SJSA1 (cell line): Measurements from ENCODE around the gene DNAH7. TPM values are rescaled to one million over a fixed set of nuclear protein-coding genes. Genes with fewer than 3 reads are reported as not detected.
"Not testable (repeated sequence)": the region's sequence is repeated elsewhere in the genome, so short reads cannot be mapped to it uniquely, and the experiment has no call there.

ENCODE experiments used
- DNase-seq, 2 experiments: peaks; one replicate each; pipeline ENCODE4 v3.0.0-alpha.2; 2015 to 2020; ENCODE audit warnings: low spot score in 2 of 2, low read depth in 1 of 2
- H3K27ac ChIP-seq: fragments of 250-450 bp; sonication (Bioruptor Pico); 2 replicates; pipeline ENCODE4 v1.5.1; 2020; ENCODE audit warnings: mild to moderate bottlenecking, moderate library complexity
- H3K27me3 ChIP-seq: fragments of 250-450 bp; sonication (Bioruptor Pico); replicated peaks from 2 replicates; pipeline ENCODE4 v1.5.1; 2020; ENCODE audit warnings: mild to moderate bottlenecking, moderate library complexity
- H3K36me3 ChIP-seq: fragments of 250-450 bp; sonication (Bioruptor Pico); 2 replicates; pipeline ENCODE4 v1.5.1; 2020; ENCODE audit warnings: mild to moderate bottlenecking
- H3K4me1 ChIP-seq: fragments of 250-450 bp; sonication (Bioruptor Pico); replicated peaks from 2 replicates; pipeline ENCODE4 v1.6.1; 2021; ENCODE audit warnings: mild to moderate bottlenecking
- H3K4me3 ChIP-seq: fragments of 250-450 bp; sonication (Bioruptor Pico); 2 replicates; pipeline ENCODE4 v1.5.1; 2020; ENCODE audit warnings: mild to moderate bottlenecking
- H3K9me3 ChIP-seq: fragments of 250-450 bp; sonication (Bioruptor Pico); replicated peaks from 2 replicates; pipeline ENCODE4 v1.5.1; 2020; ENCODE audit warnings: mild to moderate bottlenecking
- total RNA-seq: library from RNA; depleted of rRNA; stranded (reverse); fragments of >200 nt; shearing (Covaris generic); gene quantifications from 2 replicates; pipeline ENCODE4 v1.2.3, GENCODE V29; 2014

Gene DNAH7
- total RNA-seq, 1 experiment from 2014 or later, result under 0.01 TPM

DNA sequence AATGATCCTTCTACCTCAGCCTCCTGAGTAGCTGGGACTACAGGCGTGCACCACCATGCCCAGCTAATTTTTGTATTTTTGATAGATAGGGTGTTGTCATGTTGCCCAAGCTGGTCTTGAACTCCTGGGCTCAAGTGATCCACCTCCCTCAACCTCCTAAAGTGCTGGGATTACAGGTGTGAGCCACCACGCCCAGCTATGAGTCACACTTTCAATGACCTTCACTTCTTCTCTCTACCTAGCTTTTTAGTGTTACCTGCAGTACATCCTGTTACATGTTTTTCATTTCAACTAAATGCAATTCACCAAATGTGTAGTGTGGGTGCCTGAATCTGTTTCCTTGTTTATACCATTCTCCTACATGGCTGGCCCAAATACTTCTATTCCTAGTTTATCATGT, 347.6 kb downstream of the DNAH7 start:
- no peaks in the 10 kb centered on the region for H3K9me3 ChIP-seq
- no peaks in the 10 kb centered on the region for H3K36me3 ChIP-seq
- H3K27me3 ChIP-seq, result no peaks in the 10 kb centered on the region
- no peak overlapping the region for H3K27ac ChIP-seq
- H3K4me3 ChIP-seq, result no peak overlapping the region
- H3K4me1 ChIP-seq, result no peaks in the 10 kb centered on the region
- no peak for DNase-seq

DNA sequence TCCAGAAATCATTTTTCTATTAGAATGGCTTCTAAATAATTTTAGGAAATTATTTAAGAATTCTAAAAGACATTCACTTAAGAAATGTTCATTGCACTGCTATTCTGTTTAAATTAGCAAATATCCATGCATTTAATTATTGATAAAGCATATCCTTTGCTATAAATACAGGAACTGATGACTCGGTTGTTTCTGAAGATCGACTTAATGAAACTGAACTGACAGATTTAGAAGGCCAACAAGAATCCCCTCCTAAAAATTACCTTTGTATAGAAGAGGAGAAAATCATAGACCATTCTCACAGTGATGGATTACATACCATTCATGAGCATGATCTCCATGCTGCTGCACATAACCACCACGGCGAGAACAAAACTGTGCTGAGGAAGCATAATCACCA, 352.2 kb downstream of the DNAH7 start:
- H3K27me3 ChIP-seq, result no peaks in the 10 kb centered on the region
- no peaks in the 10 kb centered on the region for H3K36me3 ChIP-seq
- H3K27ac ChIP-seq, result no peak overlapping the region
- no peak for DNase-seq
- H3K4me3 ChIP-seq, result no peak overlapping the region
- H3K4me1 ChIP-seq, result no peaks in the 10 kb centered on the region
- H3K9me3 ChIP-seq, result no peaks in the 10 kb centered on the region

DNA sequence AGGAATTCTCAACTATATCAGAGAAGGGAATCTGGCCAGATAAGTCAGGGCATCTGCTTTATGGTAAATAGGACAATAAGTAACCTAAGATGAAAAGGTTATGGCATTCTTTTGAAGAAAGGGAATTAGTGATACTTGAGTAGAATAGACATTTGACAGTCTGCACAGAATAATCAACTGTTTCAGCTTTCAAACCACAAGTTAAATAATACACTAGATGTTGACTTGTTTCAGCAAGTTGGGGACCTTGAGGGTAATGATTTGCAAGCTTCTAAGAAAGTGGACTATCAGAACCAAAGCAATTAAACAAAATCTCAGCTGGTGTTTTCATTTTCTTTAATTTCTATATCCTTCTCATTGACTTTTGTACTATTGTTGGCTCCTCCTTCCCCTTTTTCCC, 357.2 kb downstream of the DNAH7 start:
- no peak overlapping the region for H3K27ac ChIP-seq
- peaks cover 18% of the 10 kb centered on the region for H3K4me1 ChIP-seq

DNA sequence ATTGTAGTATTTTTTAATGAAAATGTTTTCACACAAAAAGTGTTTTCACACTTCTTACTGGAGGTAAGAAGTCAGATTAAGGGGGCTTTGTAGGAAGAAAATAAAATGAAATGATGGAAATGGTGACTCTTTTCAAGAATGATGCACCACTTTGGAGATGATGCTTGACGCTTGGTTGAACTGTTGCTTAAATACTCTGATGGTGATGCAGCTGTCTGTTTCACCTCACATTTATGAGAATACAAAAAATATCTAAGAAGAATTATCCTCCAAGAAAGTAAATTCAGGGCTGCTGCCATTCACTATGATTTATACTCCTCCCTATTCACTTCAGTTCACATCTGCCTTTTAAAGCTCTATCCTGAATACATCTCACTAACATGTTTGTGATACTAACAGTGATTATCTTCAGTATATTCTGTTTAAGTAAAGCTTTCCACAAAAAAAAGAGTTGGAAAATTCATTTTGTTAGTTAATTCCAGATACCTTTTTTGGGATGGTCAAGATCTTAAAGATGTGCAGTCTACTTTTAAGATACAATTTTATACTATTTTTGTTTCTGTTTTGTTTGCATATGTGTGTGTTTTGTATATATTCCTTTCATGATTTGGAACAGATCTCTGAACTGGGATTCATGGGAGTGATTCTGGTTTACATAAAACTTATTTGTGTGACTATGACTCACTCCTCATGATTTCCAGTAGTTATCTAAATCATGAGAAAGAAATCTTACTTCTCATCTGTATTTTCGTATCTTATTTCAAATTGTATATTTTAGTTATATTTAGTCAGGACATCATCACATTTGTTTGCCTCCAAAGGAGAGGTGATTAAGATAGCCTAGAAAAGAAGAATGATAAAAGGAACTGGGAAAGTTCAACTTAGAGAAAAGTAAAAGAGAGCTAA, 358.5 kb downstream of the DNAH7 start:
- H3K27ac ChIP-seq, result peak overlapping the region; percentile 47
- no peaks in the 10 kb centered on the region for H3K36me3 ChIP-seq
- DNase-seq, result peak in 1 of 2 experiments; percentile 66
- peaks cover 25% of the 10 kb centered on the region for H3K4me1 ChIP-seq
- H3K9me3 ChIP-seq, result no peaks in the 10 kb centered on the region
- H3K4me3 ChIP-seq, result no peak overlapping the region
- no peaks in the 10 kb centered on the region for H3K27me3 ChIP-seq

More for the DNA sequence above, 357.2 kb downstream of the DNAH7 start:
- no peaks in the 10 kb centered on the region for H3K27me3 ChIP-seq
- no peaks in the 10 kb centered on the region for H3K9me3 ChIP-seq
- no peaks in the 10 kb centered on the region for H3K36me3 ChIP-seq
- no peak overlapping the region for H3K4me3 ChIP-seq
- no peak for DNase-seq

DNA sequence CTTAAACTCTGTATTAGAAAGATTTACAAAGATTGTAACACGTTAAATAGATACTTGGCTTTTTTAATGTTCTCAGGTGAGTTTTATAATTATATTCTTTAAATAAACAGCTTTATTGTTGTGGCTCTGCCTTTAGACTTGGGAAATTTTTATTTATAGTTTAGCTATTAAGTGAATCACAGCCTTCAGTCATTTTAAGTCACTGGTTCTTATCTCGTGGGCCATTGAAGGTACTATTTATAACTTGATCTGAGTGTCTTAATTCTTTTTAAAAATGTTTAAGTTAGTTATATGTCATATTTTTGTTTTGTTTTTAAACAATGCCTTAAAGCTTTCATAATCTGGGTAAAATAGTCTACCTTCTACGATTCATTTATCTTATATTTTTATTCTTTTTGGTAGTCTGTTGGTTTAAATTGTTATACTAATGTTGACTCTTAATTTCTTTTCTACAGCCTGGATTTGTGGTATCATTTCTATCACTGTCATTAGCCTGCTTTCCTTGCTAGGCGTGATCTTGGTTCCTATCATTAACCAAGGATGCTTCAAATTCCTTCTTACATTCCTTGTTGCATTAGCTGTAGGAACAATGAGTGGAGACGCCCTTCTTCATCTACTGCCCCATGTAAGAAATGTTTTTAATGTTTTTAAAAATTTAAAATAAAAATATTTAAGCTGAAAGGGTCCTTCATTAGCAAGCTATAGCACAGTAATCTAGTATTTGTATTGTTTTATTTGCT, 362.3 kb downstream of the DNAH7 start:
- H3K27ac ChIP-seq, result peak overlapping the region; percentile 47
- no peak overlapping the region for H3K4me3 ChIP-seq
- peak in 1 of 2 experiments; percentile 36 for DNase-seq

DNA sequence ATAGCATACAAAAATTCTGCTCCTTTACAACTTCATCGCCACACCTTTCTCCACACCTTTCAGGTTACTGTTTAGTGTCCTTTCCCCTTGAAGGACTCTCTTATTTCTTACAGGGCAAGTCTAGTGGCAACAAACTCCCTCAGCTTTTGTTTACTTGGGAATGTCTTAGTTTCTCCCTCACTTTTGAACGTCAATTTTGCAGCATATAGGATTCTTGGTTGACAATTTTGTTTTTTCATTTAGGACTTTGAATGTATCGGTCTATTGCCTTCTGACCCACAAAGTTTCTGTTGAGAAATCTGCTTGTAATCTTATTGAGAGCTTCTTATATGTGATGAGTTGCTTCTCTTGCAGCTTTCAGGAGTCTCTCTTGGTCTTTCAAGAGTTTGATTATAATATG, 368.2 kb downstream of the DNAH7 start:
- Histone ChIP-seq H3K36me3 (no peaks in the 10 kb centered on the region), H3K9me3 (peaks cover 5% of the 10 kb centered on the region; the same call in 1 of the 2 replicates), H3K27me3 (no peaks in the 10 kb centered on the region), H3K4me1 (no peaks in the 10 kb centered on the region), H3K4me3 (no peak overlapping the region), H3K27ac (no peak overlapping the region)
- DNase-seq, result no peak

More for the DNA sequence above, 362.3 kb downstream of the DNAH7 start:
- Histone ChIP-seq H3K36me3 (no peaks in the 10 kb centered on the region), H3K27me3 (no peaks in the 10 kb centered on the region), H3K9me3 (no peaks in the 10 kb centered on the region), H3K4me1 (peaks cover 25% of the 10 kb centered on the region)

DNA sequence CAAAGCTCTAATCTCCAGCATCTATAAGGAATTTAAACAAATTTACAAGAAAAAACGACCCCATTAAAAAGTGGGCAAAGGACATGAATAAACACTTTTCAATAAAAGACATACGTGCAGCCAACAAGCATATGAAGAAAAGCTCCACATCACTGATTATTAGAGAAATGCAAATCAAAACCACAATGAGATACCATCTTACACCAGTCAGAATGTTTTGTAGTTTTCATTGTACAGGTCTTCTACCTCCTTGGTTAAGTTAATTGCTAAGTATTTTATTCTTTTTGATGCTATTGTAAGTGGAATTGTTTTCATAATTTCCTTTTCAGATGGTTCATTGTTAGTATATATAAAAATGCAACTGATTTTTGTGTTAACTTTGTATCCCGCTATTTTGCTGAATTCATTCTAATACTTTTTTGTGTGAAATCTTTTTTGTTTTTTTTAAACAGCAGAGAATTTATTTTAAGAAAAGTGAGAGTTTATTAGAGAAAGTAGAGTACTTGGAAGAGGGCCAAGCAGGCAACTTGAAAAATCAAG, 370.9 kb downstream of the DNAH7 start:
- Histone ChIP-seq H3K27ac (no peak overlapping the region), H3K27me3 (no peaks in the 10 kb centered on the region), H3K9me3 (peaks cover 5% of the 10 kb centered on the region; the same call in 1 of the 2 replicates), H3K4me1 (no peaks in the 10 kb centered on the region), H3K36me3 (no peaks in the 10 kb centered on the region), H3K4me3 (no peak overlapping the region)
- DNase-seq, result no peak

DNA sequence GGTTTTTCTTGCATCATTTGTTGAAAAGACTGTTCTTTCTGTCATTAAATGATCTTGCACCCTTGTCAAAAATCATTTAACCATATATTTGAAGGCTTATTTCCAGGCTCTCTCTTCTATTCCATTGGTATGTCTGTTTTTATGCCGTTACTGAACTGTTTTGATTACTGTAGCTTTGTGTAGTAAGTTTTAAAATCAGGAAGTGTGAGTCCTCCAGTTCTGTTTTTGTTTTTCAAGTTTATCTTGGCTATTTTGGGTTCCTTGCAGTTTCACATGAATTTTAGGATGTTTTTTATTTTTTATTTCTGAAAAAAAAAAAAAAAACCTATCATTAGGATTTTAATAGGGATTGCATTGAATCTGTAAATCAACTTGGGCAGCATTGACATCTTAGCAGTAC, 372.6 kb downstream of the DNAH7 start:
- no peaks in the 10 kb centered on the region for H3K36me3 ChIP-seq
- H3K27me3 ChIP-seq, result no peaks in the 10 kb centered on the region
- peaks cover 5% of the 10 kb centered on the region; the same call in 1 of the 2 replicates for H3K9me3 ChIP-seq
- no peak for DNase-seq
- H3K27ac ChIP-seq, result no peak overlapping the region
- H3K4me1 ChIP-seq, result no peaks in the 10 kb centered on the region
- no peak overlapping the region for H3K4me3 ChIP-seq

DNA sequence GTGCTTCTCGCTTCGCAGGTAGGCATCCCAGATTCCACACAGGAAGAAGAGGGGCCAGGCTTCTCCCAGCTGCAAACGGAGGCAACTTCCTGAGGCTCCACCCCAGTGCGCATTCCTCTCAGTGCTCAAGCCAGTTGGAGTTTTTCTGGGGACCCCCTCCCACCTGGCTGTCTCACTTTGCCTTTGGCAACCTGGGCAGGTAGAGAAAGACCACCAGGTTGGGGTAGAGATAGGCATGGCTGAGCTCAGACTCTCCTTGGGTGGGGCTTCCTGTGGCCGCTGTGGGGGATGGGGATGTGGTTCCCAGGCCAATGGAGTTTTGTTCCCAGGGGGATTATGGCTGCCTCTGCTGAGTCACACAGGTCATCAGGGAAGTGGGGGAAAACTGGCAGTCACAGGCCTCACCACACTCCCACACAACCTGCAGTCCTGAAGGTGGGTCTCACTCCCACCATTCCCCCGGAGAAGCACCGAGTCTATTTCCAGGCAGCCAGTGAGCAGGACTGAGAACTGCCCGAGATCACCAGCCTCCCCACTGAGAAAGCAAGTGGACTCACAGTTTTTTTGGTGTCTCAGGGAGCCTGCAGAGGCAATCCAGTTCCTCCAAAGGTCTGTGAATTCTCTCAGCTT, 373.5 kb downstream of the DNAH7 start:
- Histone ChIP-seq H3K27ac (no peak overlapping the region), H3K4me1 (no peaks in the 10 kb centered on the region), H3K9me3 (0 out of 2 replicates have a peak, but pooled peaks cover under 1% of the 10 kb centered on the region), H3K36me3 (no peaks in the 10 kb centered on the region), H3K4me3 (no peak overlapping the region), H3K27me3 (no peaks in the 10 kb centered on the region)
- no peak for DNase-seq

DNA sequence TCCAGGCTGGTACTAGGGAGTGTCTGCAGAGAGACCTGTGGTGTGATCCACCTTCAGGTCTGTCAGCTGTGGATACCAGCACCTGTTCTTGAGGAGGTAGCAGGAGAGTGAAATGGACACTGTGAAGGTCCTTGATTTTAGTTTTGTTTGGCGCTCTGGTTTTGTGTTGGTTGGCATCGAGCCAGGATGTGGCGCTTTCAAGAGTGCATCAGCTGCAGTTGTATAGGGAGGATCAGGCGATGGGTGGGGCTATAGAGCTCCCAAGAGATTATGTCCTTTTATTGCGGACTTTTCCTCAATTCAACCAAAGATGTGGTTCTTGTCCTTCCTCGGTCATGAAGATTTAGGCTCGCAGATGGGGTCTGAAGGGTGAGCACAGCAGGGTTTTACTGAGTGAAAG, 374.1 kb downstream of the DNAH7 start:
- Histone ChIP-seq H3K27ac (no peak overlapping the region), H3K9me3 (no peaks in the 10 kb centered on the region), H3K27me3 (no peaks in the 10 kb centered on the region), H3K4me3 (no peak overlapping the region), H3K36me3 (no peaks in the 10 kb centered on the region), H3K4me1 (no peaks in the 10 kb centered on the region)
- no peak for DNase-seq

DNA sequence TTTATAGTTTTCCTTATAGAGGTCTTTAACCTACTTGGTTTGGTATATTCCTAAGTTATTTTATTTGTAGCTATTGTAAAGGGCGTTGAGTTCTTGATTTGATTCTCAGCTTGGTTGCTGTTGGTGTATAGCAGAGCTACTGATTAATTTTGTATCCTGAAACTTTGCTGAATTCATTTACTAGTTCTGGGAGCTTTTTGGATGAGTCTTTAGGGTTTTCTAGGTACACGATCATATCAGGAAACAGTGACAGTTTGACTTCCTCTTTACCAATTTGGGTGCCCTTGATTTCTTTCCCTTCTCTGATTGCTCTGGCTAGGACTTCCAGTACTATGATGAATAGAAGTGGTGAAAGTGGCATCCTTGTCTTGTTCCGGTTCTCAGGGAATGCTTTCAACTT, 376.1 kb downstream of the DNAH7 start:
- H3K36me3 ChIP-seq, DNase-seq, H3K27me3 ChIP-seq, H3K27ac ChIP-seq, H3K4me1 ChIP-seq, H3K9me3 ChIP-seq, H3K4me3 ChIP-seq: not testable (repeated sequence)
